HG03135 (cell line): ENCODE data around the gene ZNF846.
A peak's percentile ranks its signal among the peaks of the same experiment; 100 is the strongest.
"Not testable (repeated sequence)": the region's sequence is repeated elsewhere in the genome, so short reads cannot be mapped to it uniquely, and the experiment has no call there.

Experiments used
- ATAC-seq: cut with Tn5 transposase; IDR thresholded peaks from one replicate; pipeline ENCODE4 v1.9.1; 2021; ENCODE audit warnings: mild to moderate bottlenecking, moderate library complexity; ENCODE audit not compliant: unreplicated experiment

Gene ZNF846

GRCh38 chr19:9785367-9786331 lies 17.1 kb upstream of the ZNF846 start:
- ATAC-seq = peak; percentile 77

DNA sequence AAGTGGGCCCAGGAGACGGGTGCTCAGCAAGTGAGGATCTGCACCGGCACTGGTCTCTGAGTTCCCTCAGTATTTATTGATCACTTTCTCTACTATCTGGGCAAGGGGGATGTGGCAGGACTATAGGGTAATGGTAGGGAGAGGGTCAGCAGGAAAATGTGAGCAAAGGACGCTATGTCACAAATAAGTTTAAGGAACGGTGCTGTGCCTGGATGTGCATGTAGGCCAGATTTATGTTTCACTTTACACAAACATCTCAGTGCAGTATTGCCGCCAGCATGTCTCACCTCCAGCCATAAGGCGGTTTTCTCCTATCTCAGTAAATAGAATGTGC lies 15.6 kb upstream of the ZNF846 start:
- not testable (repeated sequence) for ATAC-seq

DNA sequence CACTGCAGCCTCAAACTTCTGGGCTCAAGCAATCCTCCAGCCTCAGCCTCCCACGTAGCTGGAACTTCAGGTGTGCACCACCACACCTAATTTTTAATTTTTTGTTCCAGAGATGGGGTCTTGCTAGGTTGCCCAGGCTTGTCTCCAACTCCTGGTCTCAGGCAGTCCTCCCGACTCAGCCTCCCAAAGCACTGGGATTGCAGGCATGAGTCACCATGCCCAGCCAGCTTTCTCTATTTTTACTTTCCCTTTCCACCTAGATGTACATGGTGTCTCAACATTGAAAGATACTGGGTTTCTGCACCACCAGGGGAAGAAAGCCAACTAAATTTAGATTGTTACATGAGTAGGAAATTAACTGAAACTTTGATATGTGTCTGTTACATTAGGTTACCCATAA lies 13.8 kb upstream of the ZNF846 start:
- no peak for ATAC-seq

GRCh38 chr19:9757544-9758501 lies 10.7 kb downstream of the ZNF846 start:
- no peak for ATAC-seq

- ATAC-seq = no peak
Measured at GRCh38 chr19:9752701-9753443, 15.7 kb downstream of the ZNF846 start.

- ATAC-seq = no peak
Measured at GRCh38 chr19:9751446-9751845, 17.1 kb downstream of the ZNF846 start.

DNA sequence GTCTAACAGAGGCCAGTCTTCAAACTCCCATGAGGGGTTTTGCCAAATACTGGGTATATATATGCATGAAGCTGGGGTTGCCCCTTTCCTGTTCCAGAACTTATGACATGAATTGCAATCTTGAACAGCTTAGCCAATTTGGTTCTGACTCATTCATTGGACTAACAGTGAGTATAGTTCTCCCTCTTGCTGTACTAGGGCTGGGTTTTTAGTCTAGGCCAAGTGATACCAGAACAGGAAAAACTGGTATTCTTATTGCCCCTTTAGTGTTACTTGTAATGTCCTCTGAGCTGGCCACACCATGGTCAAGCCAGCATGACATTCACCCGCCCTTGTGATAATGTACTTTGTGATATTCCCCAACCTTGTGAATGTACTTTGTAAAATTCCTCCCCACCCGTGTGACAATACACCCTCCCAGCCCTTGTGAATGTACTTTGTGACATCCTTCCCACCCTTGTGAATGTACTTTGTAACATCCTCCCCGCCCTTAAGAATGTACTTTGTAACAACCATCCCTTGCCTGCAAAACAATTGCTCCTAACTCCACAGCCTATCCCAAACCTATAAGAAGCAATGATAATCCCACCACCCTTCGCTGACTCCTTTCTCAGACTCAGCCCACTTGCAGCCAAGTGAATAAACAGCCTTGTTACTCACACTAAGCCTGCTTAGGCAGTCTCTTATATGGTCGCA lies 26.9 kb downstream of the ZNF846 start:
- ATAC-seq = no peak

GRCh38 chr19:9735986-9736385 lies 32.6 kb downstream of the ZNF846 start:
- no peak for ATAC-seq

- ATAC-seq = not testable (repeated sequence)
Measured at GRCh38 chr19:9730056-9730455, 38.5 kb downstream of the ZNF846 start.

GRCh38 chr19:9729162-9729561 lies 39.4 kb downstream of the ZNF846 start:
- ATAC-seq = no peak

DNA sequence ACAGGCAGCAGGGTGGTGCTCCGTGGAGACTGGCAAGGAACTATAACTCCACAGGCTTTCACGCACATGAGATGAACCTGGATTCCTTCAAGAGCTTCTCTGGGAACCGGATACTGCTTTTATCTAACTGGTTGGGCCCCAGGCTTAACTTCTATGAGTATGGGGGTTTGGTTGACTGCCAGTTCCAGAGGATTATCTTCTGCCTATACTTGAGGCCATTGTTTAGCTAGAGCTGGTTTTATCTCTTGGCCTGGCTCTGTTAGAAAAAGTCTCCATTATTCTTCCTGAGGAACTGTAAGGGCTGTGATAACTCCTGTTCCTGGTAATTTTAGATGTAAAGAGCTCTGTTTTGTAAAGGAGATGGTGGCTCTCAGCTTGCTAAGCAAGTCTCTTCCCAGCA lies 40.9 kb downstream of the ZNF846 start:
- ATAC-seq = no peak

DNA sequence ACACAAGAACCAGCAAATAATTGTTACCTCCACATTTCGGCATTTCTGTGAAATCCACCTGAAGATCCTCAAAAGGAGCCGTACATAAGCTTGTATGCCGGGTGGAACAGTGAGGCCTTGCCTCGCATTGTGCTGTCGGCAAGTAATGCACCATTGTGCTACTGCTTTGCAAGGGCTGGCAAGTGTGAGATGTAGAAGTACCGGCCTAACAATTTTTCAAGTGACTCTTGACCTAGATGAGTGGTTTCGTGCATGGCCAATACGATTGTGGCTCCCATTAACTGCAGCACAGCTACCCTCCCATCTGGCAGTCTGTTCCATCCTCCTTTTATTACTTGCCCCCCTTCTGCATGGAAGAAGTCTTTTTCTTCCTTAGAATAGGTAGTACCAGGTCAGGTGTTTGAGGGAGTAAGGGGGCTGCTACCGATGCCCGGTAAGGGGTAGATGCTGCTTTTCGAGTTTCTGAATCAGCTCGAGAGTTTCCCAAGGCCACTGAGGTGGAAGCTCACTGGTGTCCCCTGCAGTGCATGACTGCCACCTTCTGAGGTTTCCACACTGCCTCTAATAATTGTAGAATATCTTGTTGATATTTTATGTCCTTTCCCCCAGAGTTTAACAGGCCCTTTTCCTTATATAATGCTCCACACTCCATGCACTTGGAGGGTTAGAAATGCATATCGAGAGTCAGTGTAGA lies 42.9 kb downstream of the ZNF846 start:
- not testable (repeated sequence) for ATAC-seq

- no peak for ATAC-seq
Measured at GRCh38 chr19:9724157-9724556, 44.4 kb downstream of the ZNF846 start.

GRCh38 chr19:9721861-9722260 lies 46.7 kb downstream of the ZNF846 start:
- ATAC-seq = no peak

DNA sequence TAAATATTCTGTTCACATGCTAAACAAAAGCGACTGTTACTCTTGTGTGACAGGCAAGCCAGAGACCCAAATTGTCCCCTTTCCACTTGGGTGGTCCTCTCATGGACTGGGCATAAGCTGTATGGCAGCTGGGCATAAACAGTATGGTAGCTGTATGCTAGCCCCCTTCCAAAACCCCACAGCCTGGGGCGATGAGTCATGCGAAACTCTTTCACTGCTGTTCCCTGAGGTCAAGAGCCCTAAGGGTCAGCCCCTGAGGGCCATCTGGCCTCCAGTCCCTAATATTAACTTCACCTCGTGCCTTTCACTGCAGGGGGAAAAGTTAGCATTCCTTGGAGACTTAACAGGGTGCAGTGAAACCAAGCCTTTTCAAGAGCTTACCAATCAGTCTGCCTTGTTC lies 48.0 kb downstream of the ZNF846 start:
- ATAC-seq = no peak

DNA sequence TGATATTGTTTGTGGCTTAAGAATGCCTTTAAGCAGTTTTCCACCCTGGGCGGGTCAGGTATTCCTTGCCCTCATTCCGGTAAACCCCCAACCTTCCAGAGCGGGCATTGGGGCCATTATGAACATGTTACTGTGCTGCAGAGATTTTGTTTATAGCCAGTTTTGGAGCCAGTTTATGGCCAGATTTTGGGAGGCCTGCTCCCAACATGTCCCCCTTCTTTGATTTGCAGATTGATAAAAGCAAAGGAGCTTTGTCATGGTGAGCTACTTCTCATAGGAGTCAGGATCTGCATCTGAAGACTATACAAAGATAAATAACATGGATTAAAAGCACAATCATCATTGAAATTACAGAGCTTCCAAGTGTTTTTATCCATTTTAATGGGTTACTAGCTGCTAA lies 56.7 kb downstream of the ZNF846 start:
- no peak for ATAC-seq

- ATAC-seq = no peak
Measured at GRCh38 chr19:9709305-9709704, 59.2 kb downstream of the ZNF846 start.

DNA sequence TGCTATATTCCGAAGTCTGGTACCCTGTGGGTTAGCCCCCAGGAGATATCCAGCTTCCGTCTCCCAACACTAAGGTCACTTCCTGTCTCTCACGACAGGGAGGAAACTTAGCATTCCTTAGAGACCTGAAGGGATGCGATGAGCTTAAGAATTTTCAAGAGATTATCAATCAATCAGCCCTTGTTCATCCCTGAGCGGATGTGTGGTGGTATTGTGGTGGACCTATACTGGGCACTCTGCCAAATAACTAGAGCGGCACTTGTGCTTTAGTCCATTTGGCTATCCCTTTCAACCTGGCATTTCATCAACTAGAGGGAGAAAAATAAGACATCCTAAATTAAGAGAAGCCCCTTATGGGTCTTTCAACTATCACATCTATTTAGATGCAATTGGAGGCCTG lies 62.7 kb downstream of the ZNF846 start:
- no peak for ATAC-seq

- ATAC-seq = no peak
Measured at GRCh38 chr19:9702186-9702585, 66.4 kb downstream of the ZNF846 start.
